GM23338 (cell line): Measurements from ENCODE around the gene KDM4B.

Source experiments
- EZH2 ChIP-seq: fragments of 200-600 bp; sonication (generic); IDR thresholded peaks from one replicate; pipeline ENCODE4 v1.8.0; 2017; ENCODE audit warnings: antibody characterized with exemption, mild to moderate bottlenecking, low read depth; ENCODE audit not compliant: unreplicated experiment
- EZH2phosphoT487 ChIP-seq: fragments of 200-600 bp; sonication (generic); IDR thresholded peaks from one replicate; pipeline ENCODE4 v1.8.1; 2018; ENCODE audit warnings: antibody characterized with exemption; ENCODE audit not compliant: unreplicated experiment
- NANOG ChIP-seq: IDR thresholded peaks from 2 replicates; pipeline ENCODE4 v1.6.1; 2016; ENCODE audit warnings: antibody characterized with exemption, borderline replicate concordance
- POLR2AphosphoS5 ChIP-seq: IDR thresholded peaks from 2 replicates; pipeline ENCODE4 v1.6.1; 2016; ENCODE audit warnings: antibody characterized with exemption, low read depth
- TF ChIP-seq, protein P1 (sequence below), 2 experiments: fragments of 200-600 bp in 1 of 2; sonication (generic) in 1 of 2; conservative IDR thresholded peaks; 2 replicates each; pipeline versions ENCODE4 v1.5.1 to v1.6.1; 2016 to 2017; ENCODE audit warnings: antibody characterized with exemption in 2 of 2, low read depth in 2 of 2, mild to moderate bottlenecking in 2 of 2, moderate library complexity in 1 of 2
- TF ChIP-seq, protein P2 (sequence below): IDR thresholded peaks from one replicate; pipeline ENCODE4 v1.6.1; 2018; ENCODE audit warnings: antibody characterized with exemption; ENCODE audit not compliant: unreplicated experiment

DNA sequence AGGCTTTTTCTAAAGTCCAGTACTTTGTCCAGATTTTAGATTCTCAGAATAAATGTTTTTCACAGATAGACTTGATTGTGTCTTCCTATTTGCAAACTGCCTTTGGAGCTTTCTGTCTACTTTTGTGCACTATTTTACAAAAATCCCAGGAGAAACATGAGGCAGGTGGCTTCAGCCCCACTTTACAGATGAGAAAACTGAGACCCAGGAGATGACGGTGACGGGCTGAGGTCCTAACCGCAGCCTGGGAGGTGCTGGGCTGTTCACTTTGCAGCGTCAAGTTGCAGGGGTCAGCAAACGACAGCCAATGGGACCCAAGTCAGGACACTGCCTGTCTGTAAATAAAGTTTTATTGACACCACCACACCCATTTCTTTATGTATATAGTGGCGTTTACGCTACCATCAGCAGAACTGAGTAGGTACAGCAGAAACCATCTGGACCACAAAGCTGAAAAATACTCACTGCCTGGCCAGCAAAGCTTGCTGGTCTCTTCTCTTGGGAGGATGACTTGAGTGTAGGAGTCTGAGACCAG lies 6.8 kb upstream of the KDM4B start:
- TF ChIP-seq, protein P1, sequence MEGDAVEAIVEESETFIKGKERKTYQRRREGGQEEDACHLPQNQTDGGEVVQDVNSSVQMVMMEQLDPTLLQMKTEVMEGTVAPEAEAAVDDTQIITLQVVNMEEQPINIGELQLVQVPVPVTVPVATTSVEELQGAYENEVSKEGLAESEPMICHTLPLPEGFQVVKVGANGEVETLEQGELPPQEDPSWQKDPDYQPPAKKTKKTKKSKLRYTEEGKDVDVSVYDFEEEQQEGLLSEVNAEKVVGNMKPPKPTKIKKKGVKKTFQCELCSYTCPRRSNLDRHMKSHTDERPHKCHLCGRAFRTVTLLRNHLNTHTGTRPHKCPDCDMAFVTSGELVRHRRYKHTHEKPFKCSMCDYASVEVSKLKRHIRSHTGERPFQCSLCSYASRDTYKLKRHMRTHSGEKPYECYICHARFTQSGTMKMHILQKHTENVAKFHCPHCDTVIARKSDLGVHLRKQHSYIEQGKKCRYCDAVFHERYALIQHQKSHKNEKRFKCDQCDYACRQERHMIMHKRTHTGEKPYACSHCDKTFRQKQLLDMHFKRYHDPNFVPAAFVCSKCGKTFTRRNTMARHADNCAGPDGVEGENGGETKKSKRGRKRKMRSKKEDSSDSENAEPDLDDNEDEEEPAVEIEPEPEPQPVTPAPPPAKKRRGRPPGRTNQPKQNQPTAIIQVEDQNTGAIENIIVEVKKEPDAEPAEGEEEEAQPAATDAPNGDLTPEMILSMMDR (conservative IDR thresholded peaks at IDR 0.05; ENCODE audit: low read depth in 2 of 2) = no peak
- TF ChIP-seq EZH2 = no peak
- TF ChIP-seq POLR2AphosphoS5 = no peak
- no peak for TF ChIP-seq EZH2phosphoT487
- no peak for TF ChIP-seq NANOG
- TF ChIP-seq, protein P2, sequence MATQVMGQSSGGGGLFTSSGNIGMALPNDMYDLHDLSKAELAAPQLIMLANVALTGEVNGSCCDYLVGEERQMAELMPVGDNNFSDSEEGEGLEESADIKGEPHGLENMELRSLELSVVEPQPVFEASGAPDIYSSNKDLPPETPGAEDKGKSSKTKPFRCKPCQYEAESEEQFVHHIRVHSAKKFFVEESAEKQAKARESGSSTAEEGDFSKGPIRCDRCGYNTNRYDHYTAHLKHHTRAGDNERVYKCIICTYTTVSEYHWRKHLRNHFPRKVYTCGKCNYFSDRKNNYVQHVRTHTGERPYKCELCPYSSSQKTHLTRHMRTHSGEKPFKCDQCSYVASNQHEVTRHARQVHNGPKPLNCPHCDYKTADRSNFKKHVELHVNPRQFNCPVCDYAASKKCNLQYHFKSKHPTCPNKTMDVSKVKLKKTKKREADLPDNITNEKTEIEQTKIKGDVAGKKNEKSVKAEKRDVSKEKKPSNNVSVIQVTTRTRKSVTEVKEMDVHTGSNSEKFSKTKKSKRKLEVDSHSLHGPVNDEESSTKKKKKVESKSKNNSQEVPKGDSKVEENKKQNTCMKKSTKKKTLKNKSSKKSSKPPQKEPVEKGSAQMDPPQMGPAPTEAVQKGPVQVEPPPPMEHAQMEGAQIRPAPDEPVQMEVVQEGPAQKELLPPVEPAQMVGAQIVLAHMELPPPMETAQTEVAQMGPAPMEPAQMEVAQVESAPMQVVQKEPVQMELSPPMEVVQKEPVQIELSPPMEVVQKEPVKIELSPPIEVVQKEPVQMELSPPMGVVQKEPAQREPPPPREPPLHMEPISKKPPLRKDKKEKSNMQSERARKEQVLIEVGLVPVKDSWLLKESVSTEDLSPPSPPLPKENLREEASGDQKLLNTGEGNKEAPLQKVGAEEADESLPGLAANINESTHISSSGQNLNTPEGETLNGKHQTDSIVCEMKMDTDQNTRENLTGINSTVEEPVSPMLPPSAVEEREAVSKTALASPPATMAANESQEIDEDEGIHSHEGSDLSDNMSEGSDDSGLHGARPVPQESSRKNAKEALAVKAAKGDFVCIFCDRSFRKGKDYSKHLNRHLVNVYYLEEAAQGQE = no peak
